Keratinocyte (primary cell): ENCODE data around the gene TOMT.
A peak's percentile ranks its signal among the peaks of the same experiment; 100 is the strongest.

Experiments
- EZH2 ChIP-seq: IDR thresholded peaks from one replicate; pipeline ENCODE4 v1.6.1; 2012; ENCODE audit warnings: inconsistent platforms, mild to moderate bottlenecking, low read length, moderate library complexity
- TF ChIP-seq, protein P1 (sequence below), 3 experiments: IDR thresholded peaks in 1 of 3; conservative IDR thresholded peaks in 1 of 3; optimal IDR thresholded peaks in 1 of 3; 2 replicates in 2 of 3; 3 replicates in 1 of 3; pipeline versions ENCODE3 to v1.5.1; 2011; ENCODE audit warnings: low read length in 3 of 3, mild to moderate bottlenecking in 3 of 3, moderate library complexity in 2 of 3, control low read depth in 1 of 3, inconsistent platforms in 1 of 3; ENCODE audit not compliant: insufficient read depth in 2 of 3; ENCODE audit errors: extremely low read depth in 1 of 3

DNA sequence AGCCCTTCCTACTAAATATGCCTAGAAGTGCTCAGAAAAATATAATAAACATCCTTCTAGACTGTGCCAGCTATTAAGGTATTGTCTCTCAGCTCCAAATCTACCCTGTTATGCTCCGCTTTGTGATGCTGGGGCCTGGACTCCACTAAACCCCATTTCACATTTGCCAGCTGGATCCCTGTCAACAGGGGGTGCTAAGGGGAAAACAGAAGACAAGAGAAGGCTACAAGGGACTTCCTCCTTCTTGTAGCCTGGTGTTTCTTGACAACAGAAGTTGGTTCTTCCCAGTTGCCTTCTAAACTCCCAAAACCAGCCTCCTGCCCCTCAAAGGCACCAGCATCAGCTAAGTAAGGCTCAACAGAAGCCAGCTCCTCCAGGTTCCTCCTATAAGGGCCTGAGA lies 30.6 kb upstream of the TOMT start:
- TF ChIP-seq EZH2: no peak
- TF ChIP-seq, protein P1, sequence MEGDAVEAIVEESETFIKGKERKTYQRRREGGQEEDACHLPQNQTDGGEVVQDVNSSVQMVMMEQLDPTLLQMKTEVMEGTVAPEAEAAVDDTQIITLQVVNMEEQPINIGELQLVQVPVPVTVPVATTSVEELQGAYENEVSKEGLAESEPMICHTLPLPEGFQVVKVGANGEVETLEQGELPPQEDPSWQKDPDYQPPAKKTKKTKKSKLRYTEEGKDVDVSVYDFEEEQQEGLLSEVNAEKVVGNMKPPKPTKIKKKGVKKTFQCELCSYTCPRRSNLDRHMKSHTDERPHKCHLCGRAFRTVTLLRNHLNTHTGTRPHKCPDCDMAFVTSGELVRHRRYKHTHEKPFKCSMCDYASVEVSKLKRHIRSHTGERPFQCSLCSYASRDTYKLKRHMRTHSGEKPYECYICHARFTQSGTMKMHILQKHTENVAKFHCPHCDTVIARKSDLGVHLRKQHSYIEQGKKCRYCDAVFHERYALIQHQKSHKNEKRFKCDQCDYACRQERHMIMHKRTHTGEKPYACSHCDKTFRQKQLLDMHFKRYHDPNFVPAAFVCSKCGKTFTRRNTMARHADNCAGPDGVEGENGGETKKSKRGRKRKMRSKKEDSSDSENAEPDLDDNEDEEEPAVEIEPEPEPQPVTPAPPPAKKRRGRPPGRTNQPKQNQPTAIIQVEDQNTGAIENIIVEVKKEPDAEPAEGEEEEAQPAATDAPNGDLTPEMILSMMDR (optimal IDR thresholded peaks at IDR 0.05 in 1 of 3, IDR thresholded peaks at IDR 0.05 in 1 of 3, conservative IDR thresholded peaks at IDR 0.05 in 1 of 3; ENCODE audit: extremely low read depth in 1 of 3, insufficient read depth in 2 of 3, low read length in 3 of 3): peak in 2 of 3 experiments; percentile 28 to 34
